Measurements from ENCODE around the gene DRAXIN.

The DRAXIN gene, protein sequence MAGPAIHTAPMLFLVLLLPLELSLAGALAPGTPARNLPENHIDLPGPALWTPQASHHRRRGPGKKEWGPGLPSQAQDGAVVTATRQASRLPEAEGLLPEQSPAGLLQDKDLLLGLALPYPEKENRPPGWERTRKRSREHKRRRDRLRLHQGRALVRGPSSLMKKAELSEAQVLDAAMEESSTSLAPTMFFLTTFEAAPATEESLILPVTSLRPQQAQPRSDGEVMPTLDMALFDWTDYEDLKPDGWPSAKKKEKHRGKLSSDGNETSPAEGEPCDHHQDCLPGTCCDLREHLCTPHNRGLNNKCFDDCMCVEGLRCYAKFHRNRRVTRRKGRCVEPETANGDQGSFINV

GRCh38 chr1:11691302-11691914, at the start of gene DRAXIN:
Gene DRAXIN (plus strand): TSS chr1:11691710. CDS start chr1:11706259, 14,549 bp downstream.
- no peak for DNase-seq

DNA sequence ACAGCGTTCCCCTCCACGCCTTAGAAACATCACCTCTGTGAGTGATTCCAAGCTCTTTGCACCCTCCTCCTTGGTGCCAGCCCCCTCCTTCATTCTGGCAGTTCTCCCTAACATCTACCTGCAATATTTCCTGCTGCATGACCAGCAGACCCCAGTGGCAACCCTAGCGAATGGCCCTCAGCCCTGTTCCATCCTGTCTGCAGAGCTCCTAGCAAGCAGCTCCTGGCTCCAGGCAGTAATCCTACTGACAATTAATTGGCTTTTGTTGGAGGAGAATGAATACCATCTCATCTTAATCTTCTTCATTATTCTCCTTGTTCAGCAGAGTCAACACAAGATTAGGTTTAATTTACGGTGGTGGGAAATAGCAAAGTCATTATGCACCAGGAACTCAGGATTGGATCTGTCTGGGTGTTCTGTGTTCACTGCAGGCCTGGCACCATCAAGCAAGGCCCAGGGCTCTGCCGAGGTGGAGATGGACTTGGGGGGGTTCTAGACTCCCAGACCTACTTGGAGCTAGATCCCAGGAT, 49.7 kb upstream of the DRAXIN start:
- no peak for DNase-seq

DNA sequence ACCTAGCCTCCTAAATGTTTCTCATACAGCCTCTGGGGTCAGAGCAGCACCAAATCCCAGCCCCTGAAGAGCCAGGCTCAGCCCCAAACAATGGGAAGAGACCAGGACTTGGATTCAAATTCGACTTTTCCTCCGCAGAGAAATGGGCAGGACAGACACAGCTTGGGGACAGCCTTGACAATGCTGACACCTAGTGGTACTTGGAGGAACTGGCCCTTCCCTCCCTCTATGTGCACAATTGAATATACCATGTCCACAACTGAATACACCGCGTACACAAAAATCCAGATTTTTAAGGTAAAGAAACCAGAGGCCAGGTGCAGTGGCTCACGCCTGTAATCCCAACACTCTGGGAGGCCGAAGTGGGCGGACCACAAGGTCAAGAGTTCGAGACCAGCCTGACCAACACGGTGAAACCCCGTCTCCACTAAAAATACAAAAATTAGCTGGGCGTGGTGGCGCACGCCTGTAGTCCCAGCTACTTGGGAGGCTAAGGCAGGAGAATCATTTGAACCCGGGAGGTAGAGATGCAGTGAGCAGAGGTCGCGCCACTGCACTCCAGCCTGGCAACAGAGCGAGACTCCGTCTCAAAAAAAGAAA, 49.0 kb upstream of the DRAXIN start:
- peak; percentile 62 for DNase-seq

GRCh38 chr1:11643782-11644181, 47.7 kb upstream of the DRAXIN start:
- no peak for DNase-seq

- DNase-seq: no peak
Measured at GRCh38 chr1:11645270-11645669, 46.2 kb upstream of the DRAXIN start.

DNA sequence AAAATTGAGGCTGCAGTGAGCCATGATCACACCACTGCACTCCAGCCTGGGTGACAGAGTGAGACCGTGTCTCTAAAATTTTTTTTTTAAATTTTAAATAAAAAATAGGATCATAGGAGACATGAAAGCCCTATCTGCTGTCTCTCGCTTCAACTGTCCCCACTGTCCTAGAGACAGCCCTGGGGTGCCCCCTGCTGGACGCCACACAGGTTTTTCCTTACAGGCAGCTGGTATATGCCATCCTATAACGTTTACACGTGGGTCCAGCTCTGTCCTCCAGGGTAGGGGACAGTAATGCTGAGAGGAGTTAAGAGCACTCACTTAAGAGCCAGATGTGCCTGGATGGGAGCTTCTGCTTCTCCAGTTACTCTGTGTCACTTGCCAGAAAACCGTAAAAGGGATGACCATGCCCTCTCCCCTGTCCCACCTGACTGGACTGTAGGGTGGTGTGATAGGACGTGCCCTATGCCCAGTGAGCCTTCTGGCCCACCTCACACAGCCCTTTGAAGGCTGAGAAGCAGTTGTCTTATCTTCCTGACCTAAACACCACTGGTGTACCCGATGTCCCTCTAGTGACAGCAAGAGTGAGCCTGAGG, 45.7 kb upstream of the DRAXIN start:
- peak; percentile 74 for DNase-seq

GRCh38 chr1:11646317-11646716, 45.2 kb upstream of the DRAXIN start:
- no peak for DNase-seq

DNA sequence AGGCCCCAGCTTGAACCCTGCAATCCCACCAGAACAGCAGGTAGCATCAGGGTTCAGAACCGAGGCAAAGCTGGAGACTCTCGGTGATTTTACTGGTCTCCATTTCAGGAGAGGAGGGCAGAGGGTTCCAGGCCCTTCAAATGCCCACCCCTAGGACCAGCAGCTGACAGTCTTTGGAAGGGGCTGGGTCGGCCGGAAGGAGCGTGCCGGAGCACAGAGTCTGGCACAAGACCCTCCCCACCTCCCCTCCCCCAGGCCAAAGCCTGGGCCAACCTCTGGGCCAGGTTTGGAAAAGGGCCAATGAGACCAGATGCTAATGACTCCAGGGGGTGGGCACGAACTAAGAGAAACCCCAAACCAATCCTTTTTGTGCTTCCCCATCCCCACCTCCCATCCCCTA, 44.2 kb upstream of the DRAXIN start:
- no peak for DNase-seq

DNA sequence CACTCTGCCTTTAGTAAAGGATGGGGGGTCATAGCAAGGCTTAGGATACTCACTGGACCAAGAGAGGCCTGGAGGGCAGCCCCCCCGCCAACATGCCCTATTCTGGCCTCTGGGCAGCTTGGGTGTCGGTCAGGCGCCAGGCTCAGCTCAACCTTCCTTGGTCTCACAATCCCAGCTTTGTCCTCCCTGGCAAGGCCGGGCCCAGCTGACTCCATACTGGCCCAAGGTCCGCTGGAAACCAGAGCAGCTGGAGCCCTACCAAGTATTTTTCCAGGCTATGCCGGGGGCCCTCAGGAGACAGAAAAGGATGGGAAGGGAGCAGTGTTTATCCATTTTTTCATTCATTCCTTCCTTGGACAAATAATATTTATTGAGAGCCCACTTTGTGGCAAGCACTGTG, 43.5 kb upstream of the DRAXIN start:
- no peak for DNase-seq

DNA sequence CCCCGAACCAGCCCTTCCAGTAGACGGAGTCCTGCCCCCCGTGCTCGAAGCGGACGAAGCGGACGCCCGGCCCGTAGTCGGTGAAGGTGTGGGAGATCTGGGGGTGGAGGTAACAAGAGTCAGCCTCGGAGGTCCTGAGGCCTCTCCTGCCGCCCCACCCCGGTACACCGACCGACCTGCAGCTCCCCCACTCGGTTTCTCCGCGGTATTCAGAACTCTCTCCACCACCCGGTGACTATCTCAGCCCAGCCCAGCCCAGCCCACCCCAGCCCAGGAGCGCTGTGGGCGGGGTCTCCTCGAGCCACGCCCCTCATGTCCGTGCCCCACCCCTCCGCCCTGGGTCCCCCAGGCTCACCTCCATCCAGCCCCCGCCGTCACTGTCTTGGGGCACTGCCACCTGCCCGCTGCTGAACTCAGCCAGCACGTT, 42.8 kb upstream of the DRAXIN start:
- DNase-seq: no peak

DNA sequence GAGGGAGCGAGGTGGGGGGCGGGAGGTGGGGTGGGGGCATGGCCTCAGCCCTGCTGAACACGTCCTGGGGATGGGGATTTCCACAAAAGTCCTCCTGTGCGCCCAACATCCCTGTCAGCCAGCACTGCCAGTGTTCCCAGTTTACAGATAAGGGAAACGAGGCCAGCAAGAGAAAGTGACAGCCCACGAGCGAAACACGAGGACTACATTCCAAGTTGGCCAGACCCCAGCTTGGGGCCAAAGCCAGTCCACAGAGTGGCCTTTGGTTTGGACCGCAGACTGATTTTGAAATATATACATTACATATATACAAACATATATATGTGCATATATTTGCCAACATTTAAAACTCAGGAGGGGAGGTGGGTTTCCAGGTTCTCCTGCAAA, 42.3 kb upstream of the DRAXIN start:
- DNase-seq: no peak

DNA sequence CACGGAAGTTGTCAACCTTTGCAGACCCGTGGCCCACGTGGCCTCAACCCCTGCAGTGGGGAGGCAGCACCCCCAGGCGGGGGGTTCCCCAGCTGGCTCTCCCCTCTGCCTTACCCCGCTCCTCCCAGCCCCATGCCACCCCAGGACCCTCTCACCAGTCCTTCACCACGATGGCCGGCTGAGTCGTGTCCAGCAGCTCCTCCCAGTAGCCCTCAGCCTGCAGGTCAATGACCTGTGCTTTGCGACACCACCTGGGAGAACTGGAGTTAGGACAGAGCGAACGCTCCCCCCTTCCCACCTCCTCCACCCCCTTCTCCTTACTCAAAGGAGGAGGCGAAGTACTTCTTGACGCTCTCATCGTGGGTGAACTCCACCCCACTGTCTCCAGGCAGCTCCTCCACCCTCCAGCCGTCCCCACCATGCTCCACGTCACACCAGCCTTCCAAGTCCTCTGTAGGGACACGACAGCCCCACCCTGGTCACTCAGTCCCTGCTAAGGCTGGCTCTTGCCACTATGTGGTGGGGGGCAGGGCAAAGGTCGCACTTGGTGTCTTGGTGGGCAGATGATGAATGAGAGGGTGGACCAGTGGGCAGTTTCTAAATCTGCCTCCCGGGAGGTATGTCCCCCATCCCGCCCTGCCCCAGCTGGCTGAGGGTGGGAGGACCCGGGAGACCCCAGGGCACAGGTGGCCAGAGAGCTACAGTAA, 41.7 kb upstream of the DRAXIN start:
- no peak for DNase-seq

DNA sequence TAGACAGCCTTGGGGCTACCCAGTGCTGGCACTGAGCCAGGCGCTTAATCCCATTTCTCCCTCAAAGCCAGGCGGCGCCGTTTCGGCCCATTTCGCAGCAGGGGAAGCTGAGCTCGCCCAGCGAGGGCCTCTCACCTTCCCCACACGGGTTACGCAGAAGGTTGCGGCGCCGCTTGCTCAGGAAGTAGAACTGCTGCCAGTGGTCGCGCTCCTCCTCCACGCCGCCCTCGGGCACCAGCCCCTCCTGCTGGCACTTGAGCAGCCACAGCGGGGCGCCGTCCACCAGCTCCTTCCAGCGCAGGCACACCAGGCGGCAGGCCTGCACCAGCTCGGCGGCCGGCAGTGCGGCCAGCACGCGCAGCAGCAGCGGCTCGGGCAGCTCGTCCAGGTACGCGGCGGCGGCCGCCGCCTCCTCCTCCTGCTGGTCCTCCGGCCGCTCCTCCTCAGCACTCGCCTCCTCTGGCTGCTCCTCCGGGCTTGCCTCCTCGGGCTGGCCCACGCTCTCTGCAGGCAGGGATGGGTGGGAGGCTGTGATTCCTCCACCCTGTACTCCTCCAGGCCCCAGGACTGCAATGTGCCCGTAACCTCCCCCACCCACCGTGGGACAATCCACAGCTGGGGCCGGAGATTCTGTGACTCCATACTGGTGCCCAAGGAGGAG, 41.0 kb upstream of the DRAXIN start:
- peak; percentile 79 for DNase-seq

GRCh38 chr1:11651017-11651416, 40.5 kb upstream of the DRAXIN start:
- no peak for DNase-seq

GRCh38 chr1:11652203-11652780, 39.2 kb upstream of the DRAXIN start:
- no peak for DNase-seq

DNA sequence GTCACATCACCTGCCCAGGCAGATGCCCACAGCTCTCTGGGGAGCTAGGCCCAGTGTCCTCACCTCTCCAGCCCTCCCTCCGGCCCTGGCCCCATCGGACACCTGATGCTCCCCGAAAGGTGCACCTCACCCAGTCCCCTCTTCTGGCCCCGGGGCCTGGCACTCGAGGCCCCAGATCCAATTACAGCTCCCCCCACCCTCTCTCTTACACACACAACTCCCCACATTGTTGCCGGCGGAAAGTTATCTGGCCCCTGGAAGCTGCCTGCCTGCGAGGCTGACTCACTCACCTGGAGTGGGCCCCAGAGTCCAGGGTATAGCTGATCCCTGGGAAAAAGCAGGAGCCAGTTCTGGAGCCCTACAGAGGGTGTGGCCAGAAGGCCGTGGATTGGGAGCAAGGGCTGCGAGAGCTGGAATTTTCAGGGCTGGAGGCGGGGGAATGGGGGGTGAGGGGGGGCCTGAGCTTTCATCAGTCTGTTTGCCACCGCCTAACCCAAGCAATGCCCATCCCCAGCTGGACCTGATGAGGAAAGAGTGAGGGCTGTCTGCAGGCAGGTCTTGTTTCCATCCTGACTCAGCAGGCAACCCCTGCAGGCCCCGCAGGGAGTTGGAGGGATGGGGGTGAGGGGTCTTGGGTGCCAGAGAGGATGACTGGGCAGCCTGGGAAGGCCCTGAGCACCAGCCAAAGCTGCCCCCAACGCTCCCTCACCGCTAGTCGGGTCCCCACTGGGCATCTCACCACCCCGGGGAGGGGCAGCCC, 38.2 kb upstream of the DRAXIN start:
- no peak for DNase-seq

- DNase-seq: no peak
Measured at GRCh38 chr1:11653861-11654136, 37.7 kb upstream of the DRAXIN start.

DNA sequence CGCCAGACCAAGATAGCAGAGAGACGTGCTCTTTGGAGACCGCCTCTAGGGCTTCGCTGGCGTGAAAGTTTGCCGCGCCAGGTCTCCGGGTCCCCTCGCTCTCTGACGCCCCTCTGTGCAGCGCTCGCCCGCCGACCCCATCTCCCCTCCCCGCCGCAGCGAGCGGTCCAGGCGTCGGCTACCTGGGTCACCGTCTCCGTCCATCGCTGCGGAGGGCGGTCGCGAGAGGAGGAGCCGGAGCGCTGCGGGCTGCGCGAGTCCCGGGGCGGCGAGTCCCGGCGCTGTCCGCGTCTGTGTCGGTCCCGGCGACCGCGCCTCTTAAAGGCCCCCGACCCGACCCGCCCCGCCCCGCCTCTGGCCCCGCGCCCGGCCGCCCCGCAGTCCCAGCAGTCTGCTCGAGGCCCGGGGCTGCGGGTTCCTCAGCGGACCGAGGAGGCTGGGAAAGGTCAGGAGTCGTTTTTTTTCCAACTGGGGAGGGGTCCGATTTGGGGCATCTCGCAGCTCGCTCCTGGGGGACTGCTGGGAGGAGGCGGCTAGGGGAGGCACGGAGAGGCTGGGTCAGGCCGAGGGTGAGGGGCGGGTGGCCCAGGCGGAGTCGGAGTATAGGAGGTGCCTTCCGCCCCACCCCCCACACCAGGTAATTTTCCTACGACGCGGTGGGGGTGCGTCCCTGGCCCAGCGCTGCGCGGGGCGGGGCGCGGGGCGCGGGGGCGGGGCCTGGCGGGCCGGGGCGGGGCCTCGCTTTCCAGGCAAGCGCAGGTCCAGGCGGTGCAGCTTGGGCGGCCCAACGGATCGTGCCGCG, 37.2 kb upstream of the DRAXIN start, which contains the start of the genes FBXO2 and FBXO44:
Gene FBXO2 (minus strand): TSS at position 293 of the 802 bp plus-strand sequence. CDS start 89 bp downstream, at position 204.
Gene FBXO44 (plus strand): TSS at position 741 of the 802 bp plus-strand sequence. CDS start 959 bp downstream, outside the sequence.
- no peak for DNase-seq

DNA sequence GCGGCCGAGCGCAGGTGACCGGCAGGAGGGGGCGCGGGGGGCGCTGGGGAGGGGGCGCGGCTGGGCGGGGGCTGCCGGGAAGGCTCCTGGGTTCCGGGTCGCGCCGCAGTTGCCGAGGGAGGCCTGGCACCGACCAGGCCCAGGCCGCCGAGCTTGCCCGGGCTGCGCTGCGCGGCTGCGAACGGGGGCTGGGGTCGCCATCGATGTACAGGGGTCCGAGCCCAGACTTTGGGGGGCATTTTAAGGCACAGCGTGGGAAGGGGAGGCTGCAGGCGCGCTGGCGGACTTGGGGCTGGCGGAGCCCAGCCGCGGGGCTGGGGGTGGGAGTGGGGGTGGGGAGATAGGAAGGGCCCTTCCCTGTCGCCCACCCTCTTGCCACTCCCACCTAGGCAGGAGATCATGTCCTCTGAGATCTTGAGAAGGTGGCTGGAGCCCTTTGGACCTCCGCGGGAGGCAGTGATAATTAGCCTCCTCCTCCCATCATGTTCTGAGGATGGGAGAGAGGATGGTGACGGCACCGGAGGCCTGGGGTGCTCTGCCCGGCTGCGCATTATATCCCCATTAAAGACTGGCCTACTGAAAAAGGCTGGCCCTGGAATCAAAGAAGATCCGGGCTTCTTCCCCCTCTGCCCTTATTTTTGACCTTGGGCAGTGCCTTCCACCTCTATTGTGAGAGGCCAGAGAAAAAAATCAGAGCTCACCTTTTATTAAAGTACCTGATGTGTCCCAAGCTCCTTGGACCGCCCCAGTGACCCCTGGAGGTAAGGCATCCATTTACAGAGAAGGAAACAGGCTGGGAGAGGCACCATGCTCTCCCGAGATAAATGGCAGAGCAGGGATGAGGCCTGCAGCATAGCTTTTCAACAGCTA, 36.3 kb upstream of the DRAXIN start:
- no peak for DNase-seq

All from inflammatory macrophage treated with lipopolysaccharide for 4 hours (primary cell).